SJCRH30 (cell line): Measurements from ENCODE around the gene GJB4. TPM values are rescaled to one million over a fixed set of nuclear protein-coding genes. Genes with fewer than 3 reads are reported as not detected.
"Not testable (repeated sequence)": the region's sequence is repeated elsewhere in the genome, so short reads cannot be mapped to it uniquely, and the experiment has no call there.

Source experiments
- DNase-seq, 2 experiments: peaks; one replicate each; pipeline ENCODE4 v3.0.0-alpha.2; 2015 to 2020
- H3K27ac ChIP-seq: fragments of 250-450 bp; sonication (Bioruptor Pico); 2 replicates; pipeline ENCODE4 v1.5.1; 2020; ENCODE audit warnings: mild to moderate bottlenecking, moderate library complexity
- H3K27me3 ChIP-seq: fragments of 250-450 bp; sonication (Bioruptor Pico); 2 replicates; pipeline ENCODE4 v1.5.1; 2020; ENCODE audit warnings: mild to moderate bottlenecking, moderate library complexity
- H3K36me3 ChIP-seq: fragments of 250-450 bp; sonication (Bioruptor Pico); 2 replicates; pipeline ENCODE4 v1.5.1; 2020; ENCODE audit warnings: mild to moderate bottlenecking, moderate library complexity
- H3K4me1 ChIP-seq: fragments of 250-450 bp; sonication (Bioruptor Pico); 2 replicates; pipeline ENCODE4 v1.5.1; 2020; ENCODE audit warnings: mild to moderate bottlenecking, moderate library complexity
- H3K4me3 ChIP-seq: fragments of 250-450 bp; sonication (Bioruptor Pico); 2 replicates; pipeline ENCODE4 v1.5.1; 2020; ENCODE audit warnings: mild to moderate bottlenecking, moderate library complexity
- H3K9me3 ChIP-seq: fragments of 250-450 bp; sonication (Bioruptor Pico); replicated peaks from 2 replicates; pipeline ENCODE4 v1.5.1; 2020; ENCODE audit warnings: mild to moderate bottlenecking, moderate library complexity
- total RNA-seq: library from RNA; depleted of rRNA; stranded (reverse); fragments of >200 nt; shearing (Covaris generic); gene quantifications from 2 replicates; pipeline ENCODE4 v1.2.3, GENCODE V29; 2014; rRNA removed

Gene GJB4
- not detected in 2 replicates for total RNA-seq

- Histone ChIP-seq H3K9me3 (no peaks in the 10 kb centered on the region), H3K27ac (no peak within 1 kb of the TSS), H3K27me3 (peaks cover 10% of the 10 kb centered on the region), H3K4me1 (no peaks in the 10 kb centered on the region), H3K4me3 (no peak within 1 kb of the TSS), H3K36me3 (no peaks in the 10 kb centered on the region)
- DNase-seq: no peak
Observed at GRCh38 chr1:34759503-34760357, at the start of gene GJB4. GJB4 (plus strand) TSS chr1:34759740; CDS start chr1:34761255, 1,515 bp downstream.

- no peaks in the 10 kb centered on the region for H3K4me1 ChIP-seq
- no peak for DNase-seq
- H3K27ac ChIP-seq: no peak overlapping the region
- H3K9me3 ChIP-seq: no peaks in the 10 kb centered on the region
- no peak overlapping the region for H3K4me3 ChIP-seq
- H3K27me3 ChIP-seq: peaks cover 10% of the 10 kb centered on the region; the same call in 1 of the 2 replicates
- no peaks in the 10 kb centered on the region for H3K36me3 ChIP-seq
Observed at GRCh38 chr1:34710812-34711211, 48.7 kb upstream of the GJB4 start.

- no peaks in the 10 kb centered on the region for H3K36me3 ChIP-seq
- no peak overlapping the region for H3K4me3 ChIP-seq
- H3K27me3 ChIP-seq: 0 out of 2 replicates have a peak, but pooled peaks cover 6% of the 10 kb centered on the region
- no peaks in the 10 kb centered on the region for H3K9me3 ChIP-seq
- H3K4me1 ChIP-seq: no peaks in the 10 kb centered on the region
- DNase-seq: peak in 1 of 2 experiments; percentile 19
- no peak overlapping the region for H3K27ac ChIP-seq
Observed at GRCh38 chr1:34711485-34711884, 48.1 kb upstream of the GJB4 start.

- H3K4me3 ChIP-seq: no peak overlapping the region
- no peaks in the 10 kb centered on the region for H3K4me1 ChIP-seq
- H3K36me3 ChIP-seq: no peaks in the 10 kb centered on the region
- no peak overlapping the region for H3K27ac ChIP-seq
- 0 out of 2 replicates have a peak, but pooled peaks cover 6% of the 10 kb centered on the region for H3K27me3 ChIP-seq
- no peaks in the 10 kb centered on the region for H3K9me3 ChIP-seq
- no peak for DNase-seq
Observed at GRCh38 chr1:34712007-34712688, 47.4 kb upstream of the GJB4 start.

GRCh38 chr1:34713443-34713842 is 46.1 kb upstream of the GJB4 start:
- H3K27me3 ChIP-seq: 0 out of 2 replicates have a peak, but pooled peaks cover under 1% of the 10 kb centered on the region
- H3K4me3 ChIP-seq: no peak overlapping the region
- DNase-seq: no peak
- no peaks in the 10 kb centered on the region; the same call in 1 of the 2 replicates for H3K9me3 ChIP-seq
- no peak overlapping the region for H3K27ac ChIP-seq
- H3K4me1 ChIP-seq: no peaks in the 10 kb centered on the region
- H3K36me3 ChIP-seq: no peaks in the 10 kb centered on the region

GRCh38 chr1:34714386-34714785 is 45.2 kb upstream of the GJB4 start:
- Histone ChIP-seq H3K4me1 (no peaks in the 10 kb centered on the region), H3K4me3 (no peak overlapping the region), H3K27ac (no peak overlapping the region), H3K9me3 (no peaks in the 10 kb centered on the region; the same call in 1 of the 2 replicates), H3K36me3 (no peaks in the 10 kb centered on the region), H3K27me3 (no peaks in the 10 kb centered on the region)
- DNase-seq: no peak

GRCh38 chr1:34715139-34715538 is 44.4 kb upstream of the GJB4 start:
- no peak overlapping the region for H3K27ac ChIP-seq
- no peaks in the 10 kb centered on the region for H3K4me1 ChIP-seq
- H3K4me3 ChIP-seq: no peak overlapping the region
- no peaks in the 10 kb centered on the region; the same call in 1 of the 2 replicates for H3K9me3 ChIP-seq
- H3K36me3 ChIP-seq: no peaks in the 10 kb centered on the region
- no peaks in the 10 kb centered on the region for H3K27me3 ChIP-seq
- no peak for DNase-seq

- no peak for DNase-seq
- Histone ChIP-seq H3K27me3 (peaks cover 4% of the 10 kb centered on the region; the same call in 1 of the 2 replicates), H3K9me3 (no peaks in the 10 kb centered on the region; the same call in 1 of the 2 replicates), H3K27ac (no peak overlapping the region), H3K4me3 (no peak overlapping the region), H3K36me3 (no peaks in the 10 kb centered on the region), H3K4me1 (no peaks in the 10 kb centered on the region)
Observed at GRCh38 chr1:34721241-34721640, 38.3 kb upstream of the GJB4 start.

- no peak for DNase-seq
- Histone ChIP-seq H3K27me3 (peaks cover 4% of the 10 kb centered on the region; the same call in 1 of the 2 replicates), H3K27ac (no peak overlapping the region), H3K36me3 (no peaks in the 10 kb centered on the region), H3K4me1 (no peaks in the 10 kb centered on the region), H3K4me3 (no peak overlapping the region), H3K9me3 (no peaks in the 10 kb centered on the region; the same call in 1 of the 2 replicates)
Observed at GRCh38 chr1:34721646-34722355, 37.7 kb upstream of the GJB4 start.

- Histone ChIP-seq H3K27me3 (peaks cover 7% of the 10 kb centered on the region; the same call in 1 of the 2 replicates), H3K27ac (no peak overlapping the region), H3K36me3 (no peaks in the 10 kb centered on the region), H3K9me3 (no peaks in the 10 kb centered on the region), H3K4me3 (no peak overlapping the region), H3K4me1 (no peaks in the 10 kb centered on the region)
- DNase-seq: no peak
Observed at GRCh38 chr1:34726861-34727260, 32.7 kb upstream of the GJB4 start.

- no peaks in the 10 kb centered on the region for H3K9me3 ChIP-seq
- H3K4me3 ChIP-seq: no peak overlapping the region
- H3K27me3 ChIP-seq: peaks cover 7% of the 10 kb centered on the region
- H3K36me3 ChIP-seq: no peaks in the 10 kb centered on the region
- H3K4me1 ChIP-seq: no peaks in the 10 kb centered on the region
- DNase-seq: no peak
- H3K27ac ChIP-seq: no peak overlapping the region
Observed at GRCh38 chr1:34730485-34730884, 29.1 kb upstream of the GJB4 start.

- H3K4me3 ChIP-seq, H3K9me3 ChIP-seq, H3K27ac ChIP-seq, H3K4me1 ChIP-seq, H3K36me3 ChIP-seq, DNase-seq: not testable (repeated sequence)
- peaks cover 17% of the 10 kb centered on the region for H3K27me3 ChIP-seq
Observed at GRCh38 chr1:34732831-34733230, 26.7 kb upstream of the GJB4 start.

- Histone ChIP-seq H3K4me1 (no peaks in the 10 kb centered on the region), H3K36me3 (no peaks in the 10 kb centered on the region), H3K4me3 (no peak overlapping the region), H3K9me3 (no peaks in the 10 kb centered on the region), H3K27me3 (peaks cover 33% of the 10 kb centered on the region), H3K27ac (no peak overlapping the region)
- DNase-seq: no peak
Observed at GRCh38 chr1:34736692-34737091, 22.8 kb upstream of the GJB4 start.

- not testable (repeated sequence) for H3K4me3 ChIP-seq, H3K36me3 ChIP-seq, H3K9me3 ChIP-seq, H3K4me1 ChIP-seq, DNase-seq, H3K27ac ChIP-seq
- H3K27me3 ChIP-seq: peaks cover 35% of the 10 kb centered on the region
Observed at GRCh38 chr1:34737236-34737635, 22.3 kb upstream of the GJB4 start.
